ENCODE measurements around the gene OR8S1. TPM values are rescaled to one million over a fixed set of nuclear protein-coding genes. Genes with fewer than 3 reads are reported as not detected.

The OR8S1 gene, protein sequence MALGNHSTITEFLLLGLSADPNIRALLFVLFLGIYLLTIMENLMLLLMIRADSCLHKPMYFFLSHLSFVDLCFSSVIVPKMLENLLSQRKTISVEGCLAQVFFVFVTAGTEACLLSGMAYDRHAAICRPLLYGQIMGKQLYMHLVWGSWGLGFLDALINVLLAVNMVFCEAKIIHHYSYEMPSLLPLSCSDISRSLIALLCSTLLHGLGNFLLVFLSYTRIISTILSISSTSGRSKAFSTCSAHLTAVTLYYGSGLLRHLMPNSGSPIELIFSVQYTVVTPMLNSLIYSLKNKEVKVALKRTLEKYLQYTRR
- total RNA-seq, result not detected

DNA sequence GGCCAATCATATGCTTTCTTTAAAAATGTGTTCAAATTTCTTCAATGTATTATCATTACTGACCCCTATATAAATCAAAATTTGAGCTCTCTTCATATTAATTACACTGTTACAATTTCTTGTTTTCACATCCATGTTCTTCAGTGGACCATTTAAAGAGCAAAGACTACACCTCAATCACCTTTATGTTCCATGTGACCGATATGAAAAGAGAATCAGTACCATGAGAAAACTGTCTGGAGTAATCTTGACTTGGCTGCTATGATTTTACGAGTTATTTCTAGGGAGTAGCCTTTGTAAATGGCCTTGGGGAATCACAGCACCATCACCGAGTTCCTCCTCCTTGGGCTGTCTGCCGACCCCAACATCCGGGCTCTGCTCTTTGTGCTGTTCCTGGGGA lies at the start of gene OR8S1:
Gene OR8S1, plus strand, starts transcription at position 301 of the 400 bp plus-strand sequence. Its CDS starts 0 bp downstream, at position 301.

DNA sequence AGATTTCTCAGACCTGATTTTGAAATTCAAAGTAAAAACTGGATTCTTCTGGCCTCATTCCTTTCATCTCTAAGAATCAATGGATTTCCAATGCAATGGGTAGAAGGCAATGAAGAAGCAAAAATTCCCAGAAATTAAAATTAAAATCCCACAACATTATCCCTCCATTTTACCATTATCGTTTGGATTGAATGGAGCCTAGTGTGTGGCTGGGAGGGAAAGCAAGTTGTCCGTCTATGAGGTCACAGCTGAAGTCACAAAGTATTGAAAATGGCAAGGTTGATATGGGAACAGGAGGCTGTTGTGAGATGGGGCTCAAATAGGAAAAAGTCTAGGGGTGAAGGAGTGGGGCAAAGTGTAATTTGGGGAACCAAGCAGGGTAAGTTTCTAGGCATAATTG lies 43.2 kb upstream of the OR8S1 start, which contains the start of gene C12orf54:
Gene C12orf54, plus strand, starts transcription at position 301 of the 400 bp plus-strand sequence. CDS start 799 bp downstream, outside the sequence.

DNA sequence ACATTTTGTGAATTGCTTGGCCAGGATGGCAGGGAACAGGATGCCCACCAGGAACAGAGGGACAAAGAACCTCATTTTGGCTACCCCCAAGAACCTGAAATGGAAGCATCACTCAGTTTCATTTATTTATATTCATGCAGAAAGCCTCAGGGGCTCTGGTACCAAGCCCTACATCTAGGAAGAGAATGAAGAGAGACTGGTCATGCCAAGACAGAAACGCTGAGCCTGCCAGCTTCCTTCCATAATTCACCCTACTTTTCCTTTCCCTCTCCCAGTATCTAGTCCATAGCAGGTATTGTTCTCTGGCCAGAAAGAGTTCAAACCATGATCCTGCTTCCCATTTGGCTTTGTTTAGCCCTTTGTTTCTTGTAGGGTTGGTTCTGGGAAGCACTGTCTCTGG lies 44.5 kb downstream of the OR8S1 start, which contains the start of gene LALBA:
Gene LALBA, minus strand, starts transcription at position 101 of the 400 bp plus-strand sequence. Its CDS starts 26 bp downstream, at position 75.

Other genes starting within 250 kb of the OR8S1 start
- gene ZNF641, start 174.7 kb upstream of the OR8S1 start, total RNA-seq, result 49.5 TPM
- not detected for gene ANP32D, start 53.1 kb upstream of the OR8S1 start, total RNA-seq
- gene C12orf54, start 43.1 kb upstream of the OR8S1 start, total RNA-seq, result not detected
- gene LALBA, start 44.4 kb downstream of the OR8S1 start, total RNA-seq, result not detected
- 115 TPM for gene KANSL2, start 156.6 kb downstream of the OR8S1 start, total RNA-seq
- 57.9 TPM for gene CCNT1, start 191.1 kb downstream of the OR8S1 start, total RNA-seq

All from parietal lobe (tissue), 1 donor.